ENCODE measurements around the gene OPRD1. TPM values are rescaled to one million over a fixed set of nuclear protein-coding genes. Genes with fewer than 3 reads are reported as not detected.
"Not testable (repeated sequence)": the region's sequence is repeated elsewhere in the genome, so short reads cannot be mapped to it uniquely, and the experiment has no call there.

OPRD1 gene
- polyA plus RNA-seq, 4 donors, result 0.29 to 0.63 (median 0.35) TPM

DNA sequence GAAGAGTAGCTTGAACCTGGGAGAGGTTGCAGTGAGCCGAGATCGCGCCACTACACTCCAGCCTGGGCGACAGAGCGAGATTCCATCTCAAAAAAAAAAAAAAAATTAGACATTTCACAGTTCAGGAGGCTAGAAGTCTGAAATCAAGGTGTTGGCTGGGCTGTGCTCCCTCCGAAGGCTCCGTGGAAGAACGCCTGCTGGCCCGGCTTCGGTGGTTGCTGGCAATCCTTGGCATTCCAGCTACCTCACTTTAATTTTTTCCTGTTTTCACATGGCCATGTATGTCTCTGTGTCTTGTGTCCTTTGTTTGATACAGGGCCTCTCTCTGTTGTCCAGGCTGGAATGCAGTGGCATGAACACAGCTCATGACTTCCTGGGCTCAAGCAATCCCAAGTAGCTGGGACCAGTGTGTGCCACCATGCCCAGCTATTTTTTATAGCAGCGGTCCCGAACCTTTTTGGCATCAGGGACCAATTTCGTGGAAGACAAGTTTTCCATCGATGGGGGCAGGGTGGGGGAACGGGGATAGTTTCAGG, 24.5 kb downstream of the OPRD1 start:
- no peak for DNase-seq (ENCODE audit: low read depth in 4 of 4, low spot score in 3 of 4)

DNA sequence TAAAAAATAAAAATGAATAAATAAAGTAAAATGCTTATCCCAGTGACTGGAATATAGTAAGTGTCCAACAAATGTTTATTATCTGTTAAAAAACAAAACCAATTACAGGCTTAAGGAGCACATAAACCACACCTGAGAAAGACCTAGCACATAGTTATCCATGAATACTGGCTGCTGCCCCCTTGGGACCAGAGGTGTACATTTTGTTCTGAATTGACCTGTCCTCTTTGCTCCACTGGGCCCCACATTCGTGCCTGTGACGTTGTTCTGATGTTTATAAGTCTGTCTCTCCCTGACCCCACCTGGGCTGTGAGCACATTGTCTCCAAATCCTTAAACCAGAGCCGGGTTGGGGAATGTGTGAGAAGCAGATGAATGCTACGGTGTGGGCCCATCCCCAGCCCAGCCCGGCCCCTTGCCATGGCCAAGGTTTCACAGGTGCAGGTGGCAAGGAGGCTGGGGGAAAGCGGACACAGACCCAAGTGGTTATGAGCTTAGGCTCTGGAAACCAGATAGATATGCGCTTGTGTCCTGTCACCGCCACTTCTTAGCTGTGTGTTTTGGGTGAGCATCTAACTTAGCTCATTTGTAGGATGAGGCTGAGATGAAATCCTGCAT, 29.1 kb downstream of the OPRD1 start:
- DNase-seq (ENCODE audit: low read depth in 4 of 4, low spot score in 3 of 4), result no peak

- no peak for DNase-seq (ENCODE audit: low read depth in 4 of 4, low spot score in 3 of 4)
Measured at GRCh38 chr1:28845786-28846543, 34.0 kb downstream of the OPRD1 start.

DNA sequence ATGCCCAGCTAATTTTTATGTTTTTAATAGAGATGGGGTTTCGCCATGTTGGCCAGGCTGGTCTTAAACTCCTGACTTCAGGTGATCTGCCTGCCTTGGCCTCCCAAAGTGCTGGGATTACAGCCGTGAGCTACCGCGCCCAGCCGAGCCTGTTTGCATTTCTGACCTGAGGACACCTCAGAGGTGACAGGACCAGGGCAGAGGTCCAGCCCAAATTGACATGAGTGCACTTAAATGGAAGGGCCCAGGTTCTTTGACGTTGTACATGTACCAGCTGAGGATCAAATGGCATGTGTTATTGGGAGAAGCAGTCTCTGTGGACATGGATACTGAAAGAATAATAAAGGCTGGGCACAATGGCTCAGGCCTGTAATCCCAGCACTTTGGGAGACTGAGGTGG, 35.2 kb downstream of the OPRD1 start:
- DNase-seq (ENCODE audit: low read depth in 4 of 4, low spot score in 3 of 4), result not testable (repeated sequence)

DNA sequence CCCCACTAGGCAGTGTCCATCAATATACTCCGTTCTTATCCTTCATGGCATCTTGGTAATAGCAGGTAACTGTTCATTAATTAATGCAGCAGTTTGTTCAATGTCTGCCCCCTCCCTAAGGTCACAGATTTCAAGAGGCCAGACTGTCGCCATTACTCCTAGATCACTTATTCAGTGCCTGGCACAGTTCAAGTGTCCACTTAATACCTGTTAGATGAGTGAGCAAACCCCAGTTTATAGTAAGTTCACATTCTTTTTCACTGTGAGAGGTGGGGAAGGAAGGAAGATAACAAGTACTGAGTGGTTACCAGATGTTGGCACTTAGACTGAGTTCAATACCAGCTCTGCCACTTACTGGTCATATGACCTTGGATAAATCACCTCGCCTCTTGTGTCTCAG, 36.4 kb downstream of the OPRD1 start:
- no peak for DNase-seq (ENCODE audit: low read depth in 4 of 4, low spot score in 3 of 4)

- no peak for DNase-seq (ENCODE audit: low read depth in 4 of 4, low spot score in 3 of 4)
Measured at GRCh38 chr1:28853093-28853742, 41.2 kb downstream of the OPRD1 start.

GRCh38 chr1:28854406-28854805, 42.4 kb downstream of the OPRD1 start:
- not testable (repeated sequence) for DNase-seq (ENCODE audit: low read depth in 4 of 4, low spot score in 3 of 4)

DNA sequence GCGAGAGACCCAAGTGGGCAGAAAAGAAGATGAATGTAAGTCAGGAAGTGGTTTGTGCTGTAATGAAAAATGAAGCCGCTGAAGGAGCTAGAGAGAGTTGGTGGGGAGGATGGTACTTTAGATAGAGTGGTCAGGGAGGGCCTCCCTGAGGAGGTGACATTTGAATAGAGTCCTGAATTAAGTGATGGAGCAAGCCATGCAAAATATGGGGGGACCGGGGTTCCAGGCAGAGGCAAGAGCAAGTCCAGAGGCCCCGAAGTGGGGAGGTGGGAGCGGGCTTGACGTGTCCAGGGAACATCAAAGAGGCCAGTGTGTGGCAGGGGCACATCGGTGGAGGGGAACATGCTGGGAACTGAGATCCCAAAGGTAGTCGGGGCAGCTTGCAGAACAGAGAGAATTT, 43.1 kb downstream of the OPRD1 start:
- no peak for DNase-seq (ENCODE audit: low read depth in 4 of 4, low spot score in 3 of 4)

DNA sequence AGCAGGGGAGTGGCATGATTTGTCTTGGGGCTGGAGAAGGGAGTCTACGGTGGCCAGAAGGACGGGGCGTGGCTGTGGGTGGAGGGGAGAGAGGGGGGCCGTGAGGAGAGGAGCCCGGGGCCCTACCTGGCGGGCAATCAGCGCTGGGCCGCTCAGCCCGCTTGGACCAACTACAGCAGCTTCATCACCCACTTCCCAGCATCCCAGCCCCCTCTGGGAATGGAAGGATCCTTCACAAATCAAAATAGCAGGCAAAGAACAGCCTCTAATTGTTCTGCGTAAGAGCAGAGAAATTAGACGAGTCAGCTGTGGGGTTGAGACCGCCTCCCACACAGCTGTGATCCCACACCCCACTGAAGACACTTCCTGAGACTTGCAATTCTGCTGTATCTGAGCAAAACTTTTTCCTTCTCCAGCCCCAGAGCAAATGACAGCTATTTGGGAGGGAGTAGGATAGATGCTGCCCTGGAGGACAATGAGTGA, 43.5 kb downstream of the OPRD1 start:
- no peak for DNase-seq (ENCODE audit: low read depth in 4 of 4, low spot score in 3 of 4)

DNA sequence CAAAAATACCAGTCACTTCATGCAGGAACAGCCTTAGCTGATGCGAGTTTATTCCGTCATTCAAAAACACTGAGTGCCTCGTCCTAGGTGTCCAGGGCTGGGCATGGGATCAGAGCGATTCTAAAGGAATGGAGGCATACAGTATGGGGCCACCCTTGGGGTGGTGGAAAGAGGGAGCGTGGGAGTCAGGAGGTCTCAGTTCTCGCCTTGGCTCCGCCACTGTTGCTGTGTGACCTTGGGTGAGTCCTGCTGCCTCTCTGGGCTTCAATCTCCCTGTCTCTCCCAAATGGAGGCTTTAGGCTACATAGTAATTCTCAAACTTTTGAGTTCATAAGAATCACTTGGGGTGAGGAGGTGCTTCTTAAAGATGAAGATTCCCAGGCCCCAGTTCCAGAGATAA, 44.0 kb downstream of the OPRD1 start:
- DNase-seq (ENCODE audit: low read depth in 4 of 4, low spot score in 3 of 4), result no peak

- DNase-seq (ENCODE audit: low read depth in 4 of 4, low spot score in 3 of 4), result peak in 1 of 4 donors; percentile 41
Measured at GRCh38 chr1:28860332-28861073, 48.5 kb downstream of the OPRD1 start.

GRCh38 chr1:28862571-28863403, 50.8 kb downstream of the OPRD1 start:
- no peak for DNase-seq (ENCODE audit: low read depth in 4 of 4, low spot score in 3 of 4)

DNA sequence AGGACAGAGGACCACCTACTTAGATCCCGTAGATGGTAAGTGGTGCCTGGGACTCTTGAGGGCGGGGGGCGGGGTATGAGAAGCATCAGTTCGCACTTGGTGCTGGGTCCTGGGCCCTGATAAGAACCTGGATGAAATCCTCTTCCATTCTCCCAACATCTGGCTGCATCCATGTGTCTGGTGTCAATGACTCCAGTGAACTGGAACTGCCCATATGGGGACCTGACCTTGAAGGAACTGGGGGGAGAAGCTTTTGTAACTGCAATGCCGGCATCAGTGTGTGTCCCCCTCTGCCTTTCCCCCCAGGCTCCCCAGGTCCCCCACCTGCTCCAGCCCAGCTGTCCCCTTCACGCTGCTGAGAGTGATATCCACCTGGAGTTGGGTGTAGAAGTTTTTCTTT, 52.7 kb downstream of the OPRD1 start:
- no peak for DNase-seq (ENCODE audit: low read depth in 4 of 4, low spot score in 3 of 4)

DNA sequence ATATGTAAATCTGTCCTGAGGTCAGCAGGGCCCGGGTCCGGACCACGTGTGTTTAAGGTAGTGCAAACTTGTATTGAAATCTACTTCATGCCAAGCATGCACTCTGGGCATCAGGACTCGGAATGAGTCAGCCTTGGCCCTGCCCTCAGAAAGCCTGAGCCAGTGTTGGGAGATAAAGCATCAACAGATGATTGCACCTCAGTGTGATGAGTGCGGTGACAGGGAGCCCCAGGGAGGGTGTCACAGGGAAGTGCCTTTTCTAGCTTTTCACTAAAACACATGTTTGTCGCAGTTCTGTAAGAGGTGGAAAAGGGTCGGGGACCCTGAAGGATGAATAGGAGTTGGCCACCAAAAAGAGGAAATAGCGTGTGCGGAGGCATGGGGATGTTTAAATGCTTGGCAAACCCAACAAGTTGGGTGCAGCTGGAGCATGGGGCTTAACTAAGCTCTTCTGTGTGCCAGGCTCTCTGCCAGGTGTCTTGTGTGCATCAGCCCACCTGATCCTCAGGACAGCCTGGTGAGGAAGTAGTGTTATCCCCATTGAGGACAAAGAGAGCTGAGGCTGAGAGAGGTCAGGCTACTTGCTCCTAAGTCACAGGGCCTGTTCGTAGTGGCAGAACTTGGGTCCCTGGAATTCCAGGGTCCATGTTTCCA, 54.2 kb downstream of the OPRD1 start:
- no peak for DNase-seq (ENCODE audit: low read depth in 4 of 4, low spot score in 3 of 4)

DNA sequence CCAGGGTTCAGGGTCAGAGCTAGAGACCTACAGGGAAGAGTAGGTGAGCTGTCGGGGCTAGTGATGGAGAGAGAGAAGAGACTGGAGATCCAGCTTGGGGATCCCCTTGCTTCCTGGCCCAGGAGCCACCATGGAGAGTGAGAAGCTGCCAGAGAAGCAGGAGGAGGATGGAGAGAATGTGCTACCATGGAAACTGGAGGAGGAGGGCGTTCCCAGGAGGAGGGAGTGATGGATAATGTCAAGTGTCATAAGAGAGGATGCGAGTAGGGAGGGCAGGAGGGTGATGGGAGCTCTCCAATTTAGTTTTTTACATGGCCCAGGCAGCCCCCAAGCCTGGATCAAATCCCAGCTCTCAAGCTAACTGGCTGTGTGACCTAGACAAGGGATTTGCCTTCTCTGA, 55.9 kb downstream of the OPRD1 start:
- DNase-seq (ENCODE audit: low read depth in 4 of 4, low spot score in 3 of 4), result no peak

GRCh38 chr1:28869952-28870351, 58.0 kb downstream of the OPRD1 start:
- DNase-seq (ENCODE audit: low read depth in 4 of 4, low spot score in 3 of 4), result no peak

- no peak for DNase-seq (ENCODE audit: low read depth in 4 of 4, low spot score in 3 of 4)
Measured at GRCh38 chr1:28871631-28872401, 59.8 kb downstream of the OPRD1 start.

DNA sequence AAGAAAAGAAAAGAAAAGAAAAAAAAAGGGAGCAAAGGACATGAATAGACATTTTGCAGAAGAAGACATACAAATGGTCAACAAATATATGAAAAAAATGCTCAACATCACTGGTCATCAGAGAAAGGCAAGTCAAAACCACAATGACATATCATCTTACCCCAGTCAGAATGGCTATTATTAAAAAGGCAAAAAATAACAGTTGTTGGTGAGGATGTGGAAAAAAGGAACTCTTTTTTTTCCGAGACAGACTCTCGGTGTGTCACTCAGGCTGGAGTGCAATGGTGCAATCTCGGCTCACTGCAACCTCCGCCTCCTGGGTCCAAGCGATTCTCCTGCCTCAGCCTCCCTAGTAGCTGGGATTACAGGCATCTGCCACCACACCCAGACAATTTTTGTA, 63.2 kb downstream of the OPRD1 start:
- not testable (repeated sequence) for DNase-seq (ENCODE audit: low read depth in 4 of 4, low spot score in 3 of 4)
